CD4-positive, alpha-beta T cell (primary cell): ENCODE results near the gene IARS2. TPM values are rescaled to one million over a fixed set of nuclear protein-coding genes. Genes with fewer than 3 reads are reported as not detected.
A peak's percentile ranks its signal among the peaks of the same experiment; 100 is the strongest.

Experiments used
- ATAC-seq: fragments of 200-7000 bp; cut with Tn5 transposase; one replicate; pipeline ENCODE4 v1.10.0; 2022; ENCODE audit warnings: mild to moderate bottlenecking; ENCODE audit not compliant: poor library complexity
- CTCF ChIA-PET: fragments of 350-600 bp; sonication (Branson Sonifier 250); formaldehyde crosslinking; loops from one replicate; lab custom pipeline; 2021; ENCODE audit warnings: antibody characterized with exemption, inconsistent platforms; lab: Charles Lee
- POLR2A ChIA-PET: fragments of 350-600 bp; sonication (Branson Sonifier 250); formaldehyde crosslinking; loops from one replicate; lab custom pipeline; 2021; ENCODE audit warnings: antibody characterized with exemption, inconsistent platforms; lab: Charles Lee
- DNase-seq, 14 experiments: peaks; one replicate each; pipeline ENCODE4 v3.0.0-alpha.2; 2013 to 2020; ENCODE audit warnings: mixed read lengths in 2 of 14
- H3K27ac ChIP-seq, 2 donors: one replicate each; pipeline versions ENCODE4 v1.5.1 to v1.7.0; 2013; ENCODE audit warnings: low read length in 2 of 2, low read depth in 1 of 2, mild to moderate bottlenecking in 1 of 2
- H3K27me3 ChIP-seq, 2 experiments: 1 replicate in 1 of 2; 2 replicates in 1 of 2; pipeline versions ENCODE4 v1.6.1 to v1.7.0; 2013; ENCODE audit warnings: low read length in 2 of 2, control low read depth in 1 of 2, mild to moderate bottlenecking in 1 of 2, moderate library complexity in 1 of 2; ENCODE audit not compliant: insufficient read depth in 2 of 2, control insufficient read depth in 1 of 2
- H3K36me3 ChIP-seq: one replicate; pipeline ENCODE4 v1.6.1; 2013; ENCODE audit warnings: low read length, control low read depth; ENCODE audit not compliant: insufficient read depth
- H3K4me1 ChIP-seq: one replicate; pipeline ENCODE4 v1.6.1; 2013; ENCODE audit warnings: low read length, control low read depth; ENCODE audit not compliant: insufficient read depth
- H3K4me3 ChIP-seq: one replicate; pipeline ENCODE4 v1.5.1; 2013; ENCODE audit warnings: mild to moderate bottlenecking, low read length, moderate library complexity
- H3K9me3 ChIP-seq, 2 experiments: 1 replicate in 1 of 2; 2 replicates in 1 of 2; pipeline versions ENCODE4 v1.6.1 to v1.7.0; 2013; ENCODE audit warnings: low read length in 2 of 2, mild to moderate bottlenecking in 2 of 2, control low read depth in 1 of 2, moderate library complexity in 1 of 2; ENCODE audit not compliant: control insufficient read depth in 1 of 2, insufficient read depth in 1 of 2
- H3K27ac Mint-ChIP-seq: one replicate; pipeline ENCODE4 v1.8.0; 2020; ENCODE audit warnings: mixed read lengths
- H3K27me3 Mint-ChIP-seq: one replicate; pipeline ENCODE4 v1.8.0; 2021; ENCODE audit warnings: mixed read lengths
- H3K36me3 Mint-ChIP-seq: one replicate; pipeline ENCODE4 v1.8.0; 2021; ENCODE audit warnings: low read depth, mixed read lengths
- H3K4me1 Mint-ChIP-seq: one replicate; pipeline ENCODE4 v1.8.0; 2021; ENCODE audit warnings: low read depth, mixed read lengths
- H3K4me3 Mint-ChIP-seq: one replicate; pipeline ENCODE4 v1.8.0; 2020; ENCODE audit warnings: mild to moderate bottlenecking, mixed read lengths
- H3K9me3 Mint-ChIP-seq: one replicate; pipeline ENCODE4 v1.8.0; 2020; ENCODE audit warnings: mixed read lengths
- CTCF ChIP-seq: fragments of 200-600 bp; IDR thresholded peaks from one replicate; pipeline ENCODE4 v1.8.0; 2022; ENCODE audit warnings: antibody characterized with exemption, mild to moderate bottlenecking
- intact Hi-C, 2 experiments: fragments of 100-400 bp; cut with DNase I in 1 of 2; cut with micrococcal nuclease in 1 of 2; formaldehyde crosslinking; loops; one replicate each; pipeline versions ENCODE4 v1.15.1 to v1.9.0; 2023 to 2025; cut with DNase I, micrococcal nuclease
- total RNA-seq, 174 experiments: library from RNA in 2 of 174; stranded (reverse) in 2 of 174; gene quantifications; one replicate each; pipeline ENCODE4 v1.2.3 and lab custom pipeline; 2021 to 2026

The IARS2 gene
- total RNA-seq, 2 experiments from 2014 or later: 18.9 to 19.0 TPM

DNA sequence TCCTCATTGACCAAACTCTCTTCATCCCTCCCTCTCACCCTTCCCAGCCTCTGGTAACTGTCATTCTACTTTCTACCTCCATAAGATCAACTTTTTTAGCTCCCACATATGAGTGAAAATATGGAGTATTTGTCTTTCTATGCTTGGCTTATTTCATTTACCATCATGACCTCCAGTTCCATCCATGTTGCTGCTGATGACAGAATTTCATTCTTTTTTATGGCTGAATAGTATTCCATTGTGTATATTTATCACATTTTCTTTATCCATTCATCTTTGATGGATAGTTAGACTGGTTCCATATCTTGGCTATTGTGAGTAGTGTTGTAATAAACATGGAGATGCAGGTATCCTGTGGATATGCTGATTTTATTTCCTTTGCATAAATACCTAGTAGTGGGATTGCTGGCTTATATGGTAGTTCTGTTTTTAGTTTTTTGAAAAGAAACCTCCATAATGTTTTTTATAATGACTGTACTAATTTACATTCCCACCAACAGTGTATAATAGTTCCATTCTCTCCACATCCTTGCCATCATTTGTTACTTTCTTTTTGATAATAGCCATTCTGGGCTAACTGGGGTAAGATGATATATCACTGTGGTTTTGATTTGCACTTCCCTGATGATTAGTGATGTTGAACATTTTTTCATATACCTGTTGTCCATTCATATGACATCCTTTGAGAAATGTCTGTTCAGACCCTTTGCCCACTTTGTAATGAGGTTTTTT lies 35.7 kb downstream of the IARS2 start:
- intact Hi-C loops: no loop called here
- no peaks in the 10 kb centered on the region for H3K27me3 ChIP-seq
- Mint-ChIP-seq H3K9me3 (peaks cover 4% of the 10 kb centered on the region), H3K36me3 (peaks cover 86% of the 10 kb centered on the region), H3K4me1 (peaks cover 10% of the 10 kb centered on the region), H3K27ac (no peak overlapping the region), H3K27me3 (no peaks in the 10 kb centered on the region), H3K4me3 (no peak overlapping the region)
- peaks cover 0 to 3% of the 10 kb centered on the region in 2 experiments for H3K9me3 ChIP-seq
- no peak overlapping the region for H3K4me3 ChIP-seq
- no peak for TF ChIP-seq CTCF
- no peaks in the 10 kb centered on the region for H3K4me1 ChIP-seq
- DNase-seq: no peak
- H3K36me3 ChIP-seq: peaks cover 38% of the 10 kb centered on the region
- ChIA-PET POLR2A (no interaction called here), CTCF (no interaction called here)
- H3K27ac ChIP-seq: no peak overlapping the region
- no peak for ATAC-seq

- no peak for ATAC-seq
- H3K27ac Mint-ChIP-seq: peak overlapping the region; percentile 54
Observed at GRCh38 chr1:220135755-220136154, 41.8 kb downstream of the IARS2 start.

DNA sequence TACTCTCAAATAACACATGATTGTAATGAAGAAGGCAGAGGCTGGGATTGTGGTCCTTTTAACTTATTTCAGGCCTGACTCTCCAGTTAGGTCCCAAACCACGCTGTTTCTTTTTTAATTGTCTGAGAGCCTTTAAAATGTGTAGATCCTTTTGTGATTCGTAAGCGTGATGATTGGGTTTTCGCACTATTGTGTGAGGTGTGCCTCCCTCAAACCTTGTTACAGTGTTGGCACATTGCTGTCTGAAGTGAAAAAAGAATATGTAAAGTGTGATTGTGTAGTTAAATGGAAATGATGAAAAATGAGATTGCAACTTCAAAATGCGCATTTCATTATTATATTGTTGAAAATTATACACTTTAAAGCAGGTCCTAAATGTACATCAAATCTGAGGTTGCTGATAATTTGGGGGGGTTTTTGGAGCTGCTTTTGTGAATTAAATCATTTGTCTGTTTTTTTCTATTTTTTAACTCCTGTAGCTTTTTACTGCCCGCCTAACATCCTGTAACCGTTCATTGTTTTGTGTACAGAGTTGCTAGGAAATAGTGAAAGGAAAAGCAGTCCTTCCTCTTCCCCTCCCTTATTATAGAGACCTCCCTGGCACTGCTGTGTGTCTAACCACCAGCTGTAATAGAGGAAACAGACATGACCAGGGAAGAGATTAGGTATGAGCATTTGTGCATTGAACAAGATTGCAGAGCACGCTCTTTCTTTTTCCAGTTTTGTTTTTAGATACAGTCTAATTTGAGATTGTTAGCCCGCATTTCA lies 43.3 kb downstream of the IARS2 start:
- POLR2A ChIA-PET: no interaction called here
- intact Hi-C loops: no loop called here
- Histone ChIP-seq H3K27me3 (no peaks in the 10 kb centered on the region), H3K9me3 (no peaks in the 10 kb centered on the region), H3K4me1 (no peaks in the 10 kb centered on the region), H3K4me3 (no peak overlapping the region), H3K27ac (no peak overlapping the region), H3K36me3 (peaks cover 61% of the 10 kb centered on the region)
- Mint-ChIP-seq H3K27me3 (no peaks in the 10 kb centered on the region), H3K27ac (peak overlapping the region; percentile 62), H3K9me3 (no peaks in the 10 kb centered on the region), H3K36me3 (peaks cover 90% of the 10 kb centered on the region), H3K4me1 (peaks cover 10% of the 10 kb centered on the region), H3K4me3 (no peak overlapping the region)
- DNase-seq: peak in 3 of 14 experiments; percentile 43 to 73 (median 51)
- TF ChIP-seq CTCF: no peak
- CTCF ChIA-PET: interaction anchor here (0.6 to 0.8 kb wide), 2 partner anchors 24 to 58 kb away, joined by 3 read pairs; no protein-coding TSS in a partner anchor
- ATAC-seq: peak; percentile 93

More at GRCh38 chr1:220135755-220136154, 41.8 kb downstream of the IARS2 start:
- no peaks in the 10 kb centered on the region for H3K27me3 ChIP-seq
- no peak for TF ChIP-seq CTCF
- no peaks in the 10 kb centered on the region for H3K4me1 ChIP-seq
- H3K4me3 ChIP-seq: no peak overlapping the region
- ChIA-PET CTCF (no interaction called here), POLR2A (no interaction called here)
- no peaks in the 10 kb centered on the region for H3K27me3 Mint-ChIP-seq
- H3K4me3 Mint-ChIP-seq: no peak overlapping the region
- H3K36me3 ChIP-seq: peaks cover 52% of the 10 kb centered on the region
- H3K27ac ChIP-seq: no peak overlapping the region
- H3K9me3 Mint-ChIP-seq: no peaks in the 10 kb centered on the region
- H3K9me3 ChIP-seq: no peaks in the 10 kb centered on the region
- H3K36me3 Mint-ChIP-seq: peaks cover 83% of the 10 kb centered on the region
- DNase-seq: no peak
- intact Hi-C loops: no loop called here
- H3K4me1 Mint-ChIP-seq: peaks cover 10% of the 10 kb centered on the region
